Naive thymus-derived CD8-positive, alpha-beta T cell (primary cell): ENCODE data around the gene MRPS31. TPM values are rescaled to one million over a fixed set of nuclear protein-coding genes. Genes with fewer than 3 reads are reported as not detected.
A peak's percentile ranks its signal among the peaks of the same experiment; 100 is the strongest.
"Not testable (repeated sequence)": the region's sequence is repeated elsewhere in the genome, so short reads cannot be mapped to it uniquely, and the experiment has no call there.

Source experiments
- ATAC-seq, 2 donors: fragments of 150-1000 bp; cut with Tn5 transposase in 1 of 2; sonication (Bioruptor Pico), chemical (Tn5 transposase) in 1 of 2; 1 replicate in 1 of 2; 2 replicates in 1 of 2; pipeline ENCODE4 v1.10.0; 2021; ENCODE audit warnings: mild to moderate bottlenecking in 2 of 2, moderate library complexity in 2 of 2
- POLR2A ChIA-PET: fragments of 350-600 bp; sonication (Branson Sonifier 250); formaldehyde crosslinking; loops from one replicate; lab custom pipeline; 2021; ENCODE audit warnings: antibody characterized with exemption; lab: Charles Lee
- DNase-seq, 10 donors: peaks; one replicate each; pipeline versions ENCODE4 v3.0.0 to v3.0.0-alpha.2; 2020 to 2022
- H3K27ac Mint-ChIP-seq, 10 donors: one replicate each; pipeline ENCODE4 v1.8.0; 2020 to 2022; ENCODE audit warnings: mild to moderate bottlenecking in 10 of 10, mixed read lengths in 10 of 10, moderate library complexity in 4 of 10, inconsistent platforms in 1 of 10
- H3K27me3 Mint-ChIP-seq, 5 donors: one replicate each; pipeline ENCODE4 v1.8.0; 2021 to 2022; ENCODE audit warnings: mixed read lengths in 5 of 5
- H3K36me3 Mint-ChIP-seq, 3 donors: one replicate each; pipeline ENCODE4 v1.8.0; 2020 to 2022; ENCODE audit warnings: mixed read lengths in 3 of 3, mild to moderate bottlenecking in 2 of 3, inconsistent platforms in 1 of 3
- H3K4me1 Mint-ChIP-seq, 4 donors: one replicate each; pipeline ENCODE4 v1.8.0; 2021 to 2022; ENCODE audit warnings: mixed read lengths in 4 of 4
- H3K4me3 Mint-ChIP-seq, 10 donors: one replicate each; pipeline ENCODE4 v1.8.0; 2020 to 2022; ENCODE audit warnings: mild to moderate bottlenecking in 10 of 10, mixed read lengths in 10 of 10, moderate library complexity in 6 of 10, inconsistent platforms in 1 of 10
- H3K9me3 Mint-ChIP-seq, 9 donors: one replicate each; pipeline ENCODE4 v1.8.0; 2020 to 2022; ENCODE audit warnings: mixed read lengths in 9 of 9, mild to moderate bottlenecking in 3 of 9, inconsistent platforms in 1 of 9, moderate library complexity in 1 of 9
- polyA plus RNA-seq, 3 donors: library from polyadenylated mRNA; unstranded; fragments of 300-500 nt; fragmentation: Illumina TruSeq; gene quantifications; one replicate each; pipeline ENCODE4 v1.2.3, GENCODE V29; 2021
- total RNA-seq, 8 experiments: library from RNA in 2 of 8; stranded (reverse) in 2 of 8; gene quantifications; one replicate each; pipeline ENCODE4 v1.2.3 and lab custom pipeline; 2021 to 2026

The MRPS31 gene
- total and polyA plus RNA-seq, 5 experiments from 2014 or later, result 40.0 to 60.2 (median 48.8) TPM

DNA sequence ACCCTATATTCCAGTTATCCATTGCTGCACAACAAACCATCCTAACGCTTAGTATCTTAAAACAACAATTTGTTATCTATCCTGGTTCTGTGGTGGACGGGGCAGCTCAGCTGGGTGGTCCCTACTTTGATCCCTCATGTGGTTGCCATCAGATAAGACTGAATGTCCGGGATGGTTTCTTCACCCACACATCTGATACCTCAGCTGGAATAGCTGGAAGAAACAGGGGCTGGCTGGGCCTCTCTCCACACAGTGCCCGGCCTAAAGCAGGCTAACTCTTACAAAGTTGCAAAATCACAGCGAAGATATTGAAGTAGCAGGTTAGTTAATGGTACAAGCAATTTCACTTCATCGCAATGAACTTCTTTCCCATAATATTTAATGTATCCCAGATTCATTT is 3.7 kb upstream of the MRPS31 start:
- peak overlapping the region in 3 of 10 donors; percentile 63 to 93 (median 64) for H3K27ac Mint-ChIP-seq
- H3K4me3 Mint-ChIP-seq, result peak overlapping the region in 1 of 10 donors; percentile 22
- no peaks in the 10 kb centered on the region for H3K36me3 Mint-ChIP-seq
- H3K27me3 Mint-ChIP-seq, result no peaks in the 10 kb centered on the region
- no peaks in the 10 kb centered on the region for H3K9me3 Mint-ChIP-seq
- peaks cover 22 to 50% (median 46%) of the 10 kb centered on the region in 4 donors for H3K4me1 Mint-ChIP-seq
- POLR2A ChIA-PET, result no interaction called here
- DNase-seq, result no peak
- no peak for ATAC-seq

DNA sequence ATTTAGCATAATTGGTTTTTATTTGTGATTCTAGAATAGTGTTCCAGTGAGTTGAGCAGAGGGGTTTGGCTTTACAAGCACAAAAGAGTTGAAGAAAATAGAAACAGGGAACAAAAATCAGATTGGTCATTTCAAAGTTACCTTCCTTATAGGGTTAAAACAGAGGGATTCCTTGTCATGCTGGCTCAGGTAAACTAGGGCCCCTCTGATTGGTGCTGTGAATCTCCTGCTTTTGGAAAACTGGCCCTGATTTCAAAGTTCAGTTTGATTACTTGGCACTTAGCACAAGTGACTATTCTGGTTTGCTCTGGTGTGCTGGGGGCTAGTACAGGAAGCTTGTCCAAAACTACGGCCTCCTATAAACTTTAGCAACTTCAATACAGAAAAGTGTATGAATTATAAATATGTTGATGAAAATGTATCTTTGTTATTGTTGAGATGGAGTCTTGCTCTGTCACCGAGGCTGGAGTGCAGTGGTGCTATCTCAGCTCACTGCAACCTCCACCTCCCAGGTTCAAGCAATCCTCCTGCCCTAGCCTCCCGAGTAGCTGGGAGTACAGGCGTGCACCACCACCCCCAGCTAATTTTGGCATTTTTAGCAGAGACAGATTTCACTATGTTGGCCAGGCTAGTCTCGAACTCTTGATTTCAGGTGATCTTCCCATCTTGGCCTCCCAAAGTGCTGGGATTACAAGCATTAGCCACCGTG is 1.9 kb upstream of the MRPS31 start:
- peak overlapping the region in 5 of 10 donors; percentile 4 to 82 (median 52) for H3K27ac Mint-ChIP-seq
- POLR2A ChIA-PET, result interaction anchor here (1.5 kb wide), 1 partner anchor 989 kb away, joined by 3 read pairs; no protein-coding TSS in a partner anchor
- DNase-seq, result no peak
- peak overlapping the region in 8 of 10 donors; percentile 4 to 64 (median 46) for H3K4me3 Mint-ChIP-seq
- H3K36me3 Mint-ChIP-seq, result no peaks in the 10 kb centered on the region
- H3K4me1 Mint-ChIP-seq, result peaks cover 20 to 53% (median 41%) of the 10 kb centered on the region in 4 donors
- no peak for ATAC-seq
- H3K9me3 Mint-ChIP-seq, result no peaks in the 10 kb centered on the region
- no peaks in the 10 kb centered on the region for H3K27me3 Mint-ChIP-seq

DNA sequence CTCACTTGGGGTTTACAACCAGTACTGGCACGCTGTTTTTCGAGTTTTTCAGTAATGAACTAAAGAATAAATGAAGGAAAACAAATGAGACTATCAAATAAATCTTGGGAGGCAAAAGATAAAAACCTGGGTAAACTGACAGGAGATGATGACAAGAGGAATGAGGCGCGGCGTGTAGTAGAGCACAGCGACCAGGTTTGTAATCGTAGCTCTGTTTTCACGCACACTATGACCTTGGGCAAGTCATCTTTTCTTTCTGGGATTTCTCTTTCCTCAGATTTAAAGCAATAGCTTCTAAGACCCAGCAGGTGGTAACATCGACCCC is 419 bp downstream of the MRPS31 start:
- H3K4me3 Mint-ChIP-seq, result peak overlapping the region; percentile 96 to 100 (median 98)
- H3K9me3 Mint-ChIP-seq, result no peaks in the 10 kb centered on the region
- POLR2A ChIA-PET, result interaction anchor here (0.9 to 3.1 kb wide), 4 partner anchors 10 to 151 kb away, joined by 3 to 26 read pairs (median 8); partner anchors contain the start of gene SLC25A15
- peak overlapping the region; percentile 92 to 99 (median 98) for H3K27ac Mint-ChIP-seq
- DNase-seq (no peak), ATAC-seq (no peak)
- no peaks in the 10 kb centered on the region for H3K27me3 Mint-ChIP-seq
- peaks cover 8 to 46% (median 24%) of the 10 kb centered on the region in 4 donors for H3K4me1 Mint-ChIP-seq
- H3K36me3 Mint-ChIP-seq, result peaks cover 0 to 14% (median 0%) of the 10 kb centered on the region in 3 donors

DNA sequence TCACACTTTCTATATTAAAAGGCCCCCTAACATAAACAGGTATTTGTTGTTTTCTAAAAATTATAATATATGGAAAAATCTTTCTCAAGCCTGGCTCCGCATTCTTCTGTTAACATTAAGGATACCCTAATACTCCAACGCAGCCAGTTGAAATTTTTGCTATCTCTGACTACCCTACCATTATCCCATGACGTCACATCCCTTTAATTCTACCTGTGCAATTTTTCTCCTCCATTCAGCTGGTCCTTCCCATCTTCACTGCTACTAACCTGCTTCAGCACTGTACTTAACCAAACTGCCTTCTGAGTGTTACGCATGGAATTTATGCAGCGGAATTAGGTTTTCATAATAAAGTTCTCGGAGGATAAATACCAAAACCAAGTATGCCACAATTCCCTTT is 1.0 kb downstream of the MRPS31 start:
- H3K27ac Mint-ChIP-seq, result peak overlapping the region; percentile 67 to 99 (median 98)
- POLR2A ChIA-PET, result interaction anchor here (0.9 to 3.1 kb wide), 3 partner anchors 19 to 151 kb away, joined by 5 to 26 read pairs (median 10); partner anchors contain the start of gene SLC25A15
- no peak for DNase-seq

DNA sequence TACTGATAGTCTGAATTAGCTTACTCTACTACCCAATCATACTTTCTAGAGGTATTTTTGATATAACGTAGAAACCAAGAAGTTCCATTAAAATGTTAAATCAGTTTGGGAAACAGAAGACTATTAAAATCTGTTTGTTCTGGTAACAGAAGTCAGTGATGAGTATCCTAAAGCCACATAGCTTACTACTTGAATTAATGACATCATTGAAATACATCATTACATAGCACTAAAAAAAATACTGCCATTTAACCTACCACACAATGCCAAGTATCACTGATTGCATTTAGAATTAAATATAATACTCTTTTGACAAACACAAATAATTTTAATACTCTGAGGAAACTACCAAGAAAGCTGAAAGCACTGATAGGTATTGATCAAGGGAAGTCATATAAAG is 5.4 kb downstream of the MRPS31 start:
- H3K27ac Mint-ChIP-seq, result no peak overlapping the region
- H3K27me3 Mint-ChIP-seq, result no peaks in the 10 kb centered on the region
- peaks cover 19 to 62% (median 48%) of the 10 kb centered on the region in 4 donors for H3K4me1 Mint-ChIP-seq
- no peak for DNase-seq
- no peak overlapping the region for H3K4me3 Mint-ChIP-seq
- no peak for ATAC-seq
- POLR2A ChIA-PET, result no interaction called here
- peaks cover 0 to 47% (median 0%) of the 10 kb centered on the region in 3 donors for H3K36me3 Mint-ChIP-seq
- no peaks in the 10 kb centered on the region for H3K9me3 Mint-ChIP-seq

More for the DNA sequence above, 1.0 kb downstream of the MRPS31 start:
- Mint-ChIP-seq H3K36me3 (peaks cover 0 to 17% (median 0%) of the 10 kb centered on the region in 3 donors), H3K4me1 (peaks cover 8 to 48% (median 24%) of the 10 kb centered on the region in 4 donors), H3K9me3 (no peaks in the 10 kb centered on the region), H3K27me3 (no peaks in the 10 kb centered on the region), H3K4me3 (peak overlapping the region; percentile 96 to 100 (median 98))
- ATAC-seq, result no peak

DNA sequence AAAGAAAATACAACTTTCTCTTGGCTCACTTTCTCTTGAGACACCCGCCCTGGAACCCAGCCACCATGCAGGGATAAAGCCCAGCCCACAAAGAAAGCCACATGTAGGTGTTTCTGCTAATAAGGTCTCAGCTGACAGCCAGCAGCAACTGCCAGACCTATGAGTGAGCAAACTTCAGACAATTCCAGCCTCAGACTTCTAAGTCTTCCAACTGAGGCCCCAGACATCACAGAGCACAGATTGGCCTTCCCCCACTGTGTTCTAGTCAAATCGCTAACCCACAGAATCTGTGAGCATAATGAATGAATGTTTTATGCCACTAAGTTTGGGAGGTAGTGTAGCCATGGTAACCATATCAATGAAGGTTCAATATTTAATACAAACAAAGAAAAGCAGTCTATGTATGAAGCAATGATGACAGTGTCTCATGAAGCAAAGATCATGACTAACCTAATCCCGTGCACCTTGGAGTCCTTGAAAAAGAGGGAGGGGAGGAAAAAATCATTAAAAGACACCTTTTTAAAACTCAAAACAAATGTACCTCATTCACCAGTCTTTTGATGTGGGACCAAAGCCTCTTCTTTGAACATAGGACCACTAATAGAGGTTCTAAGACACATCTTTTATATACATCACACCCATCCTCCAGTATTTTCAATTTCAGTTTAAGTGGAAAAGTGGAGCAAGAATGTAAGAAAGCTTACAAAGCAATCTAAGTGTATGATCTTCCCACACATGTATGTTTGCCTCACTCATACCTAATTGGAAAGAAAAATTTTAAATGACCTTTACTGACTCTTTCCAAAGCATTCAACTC is 6.2 kb downstream of the MRPS31 start:
- Mint-ChIP-seq H3K4me3 (no peak overlapping the region), H3K27ac (peak overlapping the region in 7 of 10 donors; percentile 17 to 65 (median 40)), H3K4me1 (peaks cover 13 to 54% (median 41%) of the 10 kb centered on the region in 4 donors), H3K36me3 (peaks cover 0 to 54% (median 2%) of the 10 kb centered on the region in 3 donors), H3K27me3 (no peaks in the 10 kb centered on the region), H3K9me3 (no peaks in the 10 kb centered on the region)
- no peak for DNase-seq
- peak; percentile 64 to 68 for ATAC-seq
- POLR2A ChIA-PET, result no interaction called here

DNA sequence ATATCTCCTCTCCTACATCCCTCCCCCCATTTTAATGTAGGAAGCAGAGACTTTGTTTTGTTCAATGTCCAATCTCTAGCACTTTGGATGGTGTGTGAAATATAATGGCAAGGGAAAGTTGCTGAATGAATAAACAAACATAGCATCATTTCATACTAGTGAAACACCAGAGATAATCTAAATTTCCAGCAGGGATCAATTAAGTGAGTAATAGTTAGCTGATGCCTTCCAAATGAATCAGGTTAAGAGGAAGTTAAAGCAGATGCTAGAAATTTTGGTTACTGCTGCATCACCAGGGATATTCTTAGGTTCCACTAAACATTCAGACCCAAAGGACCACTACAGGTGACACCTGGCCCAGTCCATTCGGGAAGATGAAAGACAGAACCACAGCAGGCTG is 8.1 kb downstream of the MRPS31 start:
- DNase-seq (no peak), ATAC-seq (no peak)
- Mint-ChIP-seq H3K36me3 (peaks cover 0 to 71% (median 8%) of the 10 kb centered on the region in 3 donors), H3K4me3 (no peak overlapping the region), H3K9me3 (no peaks in the 10 kb centered on the region), H3K4me1 (peaks cover 13 to 44% (median 36%) of the 10 kb centered on the region in 4 donors), H3K27ac (peak overlapping the region in 7 of 10 donors; percentile 15 to 77 (median 66)), H3K27me3 (no peaks in the 10 kb centered on the region)
- POLR2A ChIA-PET, result no interaction called here

DNA sequence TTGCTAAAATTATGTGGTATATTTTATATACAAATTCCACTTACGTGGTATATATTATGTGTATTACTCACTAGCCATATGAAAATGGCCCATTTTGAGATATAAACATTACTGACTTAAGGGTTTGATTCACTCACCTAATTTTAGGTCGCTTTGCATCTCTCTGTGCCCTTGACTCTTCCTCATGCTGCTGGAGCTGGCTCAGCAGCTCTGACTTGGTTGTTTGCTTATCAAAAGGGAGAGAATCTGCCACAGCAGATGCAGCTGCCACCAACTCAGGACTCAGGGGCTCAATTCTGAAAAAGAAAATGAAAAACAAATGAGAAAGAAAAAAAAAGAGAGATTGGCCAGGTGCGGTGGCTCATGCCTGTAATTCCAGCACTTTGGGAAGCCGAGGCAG is 12.2 kb downstream of the MRPS31 start:
- H3K36me3 Mint-ChIP-seq, result peaks cover 6 to 77% (median 22%) of the 10 kb centered on the region in 3 donors
- H3K4me1 Mint-ChIP-seq, result peaks cover 9 to 27% (median 17%) of the 10 kb centered on the region in 4 donors

DNA sequence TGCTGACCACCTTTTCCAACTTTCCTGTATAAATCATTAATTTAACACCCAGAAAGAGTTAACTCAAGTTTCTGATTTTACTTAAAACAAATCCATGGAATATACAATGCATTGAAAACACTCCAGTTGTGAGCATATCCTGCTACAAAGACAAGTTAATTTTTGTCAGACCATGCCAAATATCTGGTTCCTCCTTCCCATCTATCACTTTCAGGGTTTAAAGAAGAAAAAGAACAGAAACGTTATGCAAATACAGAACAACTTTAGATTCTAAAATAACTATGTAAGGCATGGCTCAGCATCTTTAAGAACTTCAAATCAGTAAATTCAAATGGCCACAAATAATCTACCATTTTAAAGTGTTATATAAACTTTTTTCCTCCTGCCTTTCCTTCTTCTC is 14.9 kb downstream of the MRPS31 start:
- Mint-ChIP-seq H3K27ac (no peak overlapping the region), H3K4me1 (peaks cover 0 to 8% (median 2%) of the 10 kb centered on the region in 4 donors), H3K27me3 (no peaks in the 10 kb centered on the region), H3K9me3 (no peaks in the 10 kb centered on the region), H3K4me3 (no peak overlapping the region), H3K36me3 (peaks cover 6 to 83% (median 30%) of the 10 kb centered on the region in 3 donors)
- ATAC-seq (no peak), DNase-seq (no peak)
- POLR2A ChIA-PET, result interaction anchor here (0.6 kb wide), 1 partner anchor 212 kb away, joined by 3 read pairs; no protein-coding TSS in a partner anchor

More for the DNA sequence above, 12.2 kb downstream of the MRPS31 start:
- Mint-ChIP-seq H3K27ac (no peak overlapping the region), H3K4me3 (no peak overlapping the region), H3K9me3 (no peaks in the 10 kb centered on the region), H3K27me3 (no peaks in the 10 kb centered on the region)
- ATAC-seq, result no peak
- DNase-seq, result no peak
- POLR2A ChIA-PET, result no interaction called here

DNA sequence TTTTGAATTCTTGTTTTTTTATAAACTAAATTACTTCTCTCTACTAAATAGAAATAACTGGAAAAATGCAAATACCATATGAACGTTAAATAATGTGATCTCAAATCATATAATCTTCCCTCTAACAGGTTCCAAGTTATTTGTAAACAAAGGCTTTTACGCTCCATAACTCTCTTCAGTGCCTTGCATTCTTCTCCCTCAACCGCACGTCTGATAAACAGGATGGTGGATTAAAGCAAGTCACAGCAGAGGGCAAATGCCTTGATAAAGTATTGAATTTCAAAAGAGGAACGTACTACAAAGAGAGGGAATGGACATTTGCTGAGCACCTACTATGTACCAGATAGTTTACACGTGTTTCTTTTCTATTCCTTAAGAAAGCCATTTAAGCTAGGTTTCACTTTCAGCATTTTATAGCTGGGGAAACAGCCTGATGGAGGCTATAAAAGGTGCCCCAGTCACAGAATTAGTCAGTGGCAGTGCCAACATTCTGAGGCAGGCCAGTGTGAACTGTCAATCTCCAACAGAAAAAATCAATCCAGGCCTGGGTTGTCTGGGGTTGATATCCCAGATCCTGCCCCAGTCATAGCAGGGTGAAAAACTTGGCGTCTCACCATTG is 15.8 kb downstream of the MRPS31 start:
- Mint-ChIP-seq H3K27ac (no peak overlapping the region), H3K27me3 (no peaks in the 10 kb centered on the region), H3K4me3 (no peak overlapping the region), H3K9me3 (no peaks in the 10 kb centered on the region), H3K4me1 (peaks cover 0 to 6% (median 2%) of the 10 kb centered on the region in 4 donors), H3K36me3 (peaks cover 6 to 79% (median 29%) of the 10 kb centered on the region in 3 donors)
- ATAC-seq (no peak), DNase-seq (no peak)
- POLR2A ChIA-PET, result no interaction called here

DNA sequence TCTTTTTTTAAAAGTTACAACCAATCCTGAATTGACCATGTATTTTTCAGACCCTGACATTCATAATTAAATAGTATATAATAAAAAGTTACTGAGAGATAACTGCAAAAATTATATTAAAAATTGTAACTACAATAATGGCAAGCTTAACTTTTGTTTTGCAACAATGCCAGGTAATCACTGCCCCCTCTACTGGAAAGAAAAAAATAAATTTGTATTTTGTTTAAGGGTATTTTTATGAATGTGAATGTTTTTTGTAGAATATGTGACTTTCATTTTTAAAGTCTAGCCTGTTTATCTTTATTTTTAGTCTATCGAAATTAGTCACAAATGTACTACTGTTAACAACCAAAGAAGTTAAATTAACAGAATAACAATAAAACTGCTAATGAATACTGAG is 21.7 kb downstream of the MRPS31 start:
- H3K36me3 Mint-ChIP-seq, result peaks cover 0 to 55% (median 17%) of the 10 kb centered on the region in 3 donors
- POLR2A ChIA-PET, result no interaction called here
- DNase-seq, result peak in 3 of 10 donors; percentile 16 to 29 (median 26)

DNA sequence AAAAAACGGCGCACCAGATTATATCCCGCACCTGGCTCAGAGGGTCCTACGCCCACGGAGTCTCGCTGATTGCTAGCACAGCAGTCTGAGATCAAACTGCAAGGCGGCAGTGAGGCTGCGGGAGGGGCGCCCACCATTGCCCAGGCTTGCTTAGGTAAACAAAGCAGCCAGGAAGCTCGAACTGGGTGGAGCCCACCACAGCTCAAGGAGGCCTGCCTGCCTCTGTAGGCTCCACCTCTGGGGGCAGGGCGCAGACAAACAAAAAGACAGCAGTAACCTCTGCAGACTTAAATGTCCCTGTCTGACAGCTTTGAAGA is 35.8 kb downstream of the MRPS31 start:
- Mint-ChIP-seq H3K36me3 (peaks cover 0 to 30% (median 22%) of the 10 kb centered on the region in 3 donors), H3K27ac (peak overlapping the region; percentile 74 to 96 (median 90)), H3K4me3 (peak overlapping the region in 8 of 10 donors; percentile 36 to 73 (median 66)), H3K4me1 (peaks cover 5 to 29% (median 23%) of the 10 kb centered on the region in 4 donors)
- ATAC-seq, H3K9me3 Mint-ChIP-seq, H3K27me3 Mint-ChIP-seq, POLR2A ChIA-PET: not testable (repeated sequence)
- peak; percentile 9 to 75 (median 50) for DNase-seq

More for the DNA sequence above, 21.7 kb downstream of the MRPS31 start:
- peaks cover 0 to 3% (median 0%) of the 10 kb centered on the region in 4 donors for H3K4me1 Mint-ChIP-seq
- ATAC-seq, result no peak
- H3K9me3 Mint-ChIP-seq, result no peaks in the 10 kb centered on the region
- H3K4me3 Mint-ChIP-seq, result no peak overlapping the region
- H3K27ac Mint-ChIP-seq, result no peak overlapping the region
- no peaks in the 10 kb centered on the region for H3K27me3 Mint-ChIP-seq
